Right lobe of liver (tissue), 4 donors: ENCODE data around the gene IGSF10.
A peak's percentile ranks its signal among the peaks of the same experiment; 100 is the strongest.

Source experiments
- CTCF ChIP-seq, 4 donors: fragments of 200-600 bp in 3 of 4; fragments of 450-650 bp in 1 of 4; IDR thresholded peaks; one replicate each; pipeline versions ENCODE4 v1.5.1 to v1.8.0; 2016 to 2022; ENCODE audit warnings: antibody characterized with exemption in 4 of 4, mild to moderate bottlenecking in 2 of 4
- POLR2A ChIP-seq: fragments of 450-650 bp; IDR thresholded peaks from one replicate; pipeline ENCODE4 v1.6.1; 2017; ENCODE audit warnings: antibody characterized with exemption, mild to moderate bottlenecking
- donor health status: DM: no; HTN: no; CAD: no.
- donor health status: DM: no; HTN: no; CAD: no.
- donor health status: DM: no; HTN: yes; CAD: no.

GRCh38 chr3:151468284-151468917, 7.5 kb upstream of the IGSF10 start:
- peak; percentile 87 to 93 (median 88) for TF ChIP-seq CTCF (IDR thresholded peaks at IDR 0.05)
- TF ChIP-seq POLR2A: no peak
